VCaP (cell line): ENCODE data around the gene SSX4B.
"Not testable (repeated sequence)": the region's sequence is repeated elsewhere in the genome, so short reads cannot be mapped to it uniquely, and the experiment has no call there.

Experiments used
- H3K27ac ChIP-seq: fragments of 450-650 bp; 2 replicates; pipeline ENCODE4 v1.5.1; 2017
- TF ChIP-seq, protein P1 (sequence below): fragments of 450-650 bp; conservative IDR thresholded peaks from 2 replicates; pipeline ENCODE4 v1.5.1; 2017; ENCODE audit warnings: mild to moderate bottlenecking, moderate library complexity

SSX4B gene, protein sequence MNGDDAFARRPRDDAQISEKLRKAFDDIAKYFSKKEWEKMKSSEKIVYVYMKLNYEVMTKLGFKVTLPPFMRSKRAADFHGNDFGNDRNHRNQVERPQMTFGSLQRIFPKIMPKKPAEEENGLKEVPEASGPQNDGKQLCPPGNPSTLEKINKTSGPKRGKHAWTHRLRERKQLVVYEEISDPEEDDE

DNA sequence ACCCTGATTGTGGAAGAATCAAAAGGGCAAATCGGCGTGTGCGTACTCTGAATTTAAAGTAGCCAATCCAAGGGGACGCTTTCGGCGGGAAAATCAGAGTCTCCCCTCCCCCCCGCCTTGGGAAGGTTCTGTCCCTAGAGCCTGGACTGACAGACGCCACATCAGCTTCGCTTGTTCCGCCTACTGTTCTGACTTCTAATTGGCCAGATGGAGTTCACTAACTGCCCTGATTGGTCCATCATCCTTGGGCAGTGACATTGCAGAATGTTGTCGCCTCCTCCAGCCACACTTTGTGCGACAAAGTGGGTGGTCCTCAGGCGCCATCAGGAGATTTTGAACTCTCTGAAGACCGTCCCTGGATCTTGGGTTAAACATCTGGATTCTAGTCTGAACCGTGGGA, at the start of gene SSX4B:
Gene SSX4B, minus strand, starts transcription at position 101 of the 400 bp plus-strand sequence. CDS start 588 bp downstream, outside the sequence.
- not testable (repeated sequence) for H3K27ac ChIP-seq

DNA sequence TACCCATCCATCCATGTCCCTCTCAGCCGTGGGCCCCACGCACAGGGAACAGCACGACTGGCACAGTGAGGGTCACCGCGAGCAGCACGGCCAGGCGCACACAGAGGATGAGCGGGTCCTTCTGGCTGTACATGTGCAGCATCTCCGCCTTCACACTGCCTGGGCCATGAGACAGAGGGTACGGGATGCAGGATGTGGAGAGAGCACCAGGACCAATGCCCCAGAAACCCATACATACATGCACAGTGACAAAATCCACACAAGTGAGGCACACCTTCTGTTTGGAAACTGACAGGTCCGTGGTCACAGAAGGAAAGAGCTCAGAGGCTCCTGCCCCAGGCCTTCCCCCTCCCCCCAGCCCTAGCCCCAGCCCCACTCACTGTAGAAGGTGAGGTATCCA, 48.8 kb upstream of the SSX4B start:
- TF ChIP-seq, protein P1, sequence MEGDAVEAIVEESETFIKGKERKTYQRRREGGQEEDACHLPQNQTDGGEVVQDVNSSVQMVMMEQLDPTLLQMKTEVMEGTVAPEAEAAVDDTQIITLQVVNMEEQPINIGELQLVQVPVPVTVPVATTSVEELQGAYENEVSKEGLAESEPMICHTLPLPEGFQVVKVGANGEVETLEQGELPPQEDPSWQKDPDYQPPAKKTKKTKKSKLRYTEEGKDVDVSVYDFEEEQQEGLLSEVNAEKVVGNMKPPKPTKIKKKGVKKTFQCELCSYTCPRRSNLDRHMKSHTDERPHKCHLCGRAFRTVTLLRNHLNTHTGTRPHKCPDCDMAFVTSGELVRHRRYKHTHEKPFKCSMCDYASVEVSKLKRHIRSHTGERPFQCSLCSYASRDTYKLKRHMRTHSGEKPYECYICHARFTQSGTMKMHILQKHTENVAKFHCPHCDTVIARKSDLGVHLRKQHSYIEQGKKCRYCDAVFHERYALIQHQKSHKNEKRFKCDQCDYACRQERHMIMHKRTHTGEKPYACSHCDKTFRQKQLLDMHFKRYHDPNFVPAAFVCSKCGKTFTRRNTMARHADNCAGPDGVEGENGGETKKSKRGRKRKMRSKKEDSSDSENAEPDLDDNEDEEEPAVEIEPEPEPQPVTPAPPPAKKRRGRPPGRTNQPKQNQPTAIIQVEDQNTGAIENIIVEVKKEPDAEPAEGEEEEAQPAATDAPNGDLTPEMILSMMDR, result no peak
- H3K27ac ChIP-seq, result no peak overlapping the region

DNA sequence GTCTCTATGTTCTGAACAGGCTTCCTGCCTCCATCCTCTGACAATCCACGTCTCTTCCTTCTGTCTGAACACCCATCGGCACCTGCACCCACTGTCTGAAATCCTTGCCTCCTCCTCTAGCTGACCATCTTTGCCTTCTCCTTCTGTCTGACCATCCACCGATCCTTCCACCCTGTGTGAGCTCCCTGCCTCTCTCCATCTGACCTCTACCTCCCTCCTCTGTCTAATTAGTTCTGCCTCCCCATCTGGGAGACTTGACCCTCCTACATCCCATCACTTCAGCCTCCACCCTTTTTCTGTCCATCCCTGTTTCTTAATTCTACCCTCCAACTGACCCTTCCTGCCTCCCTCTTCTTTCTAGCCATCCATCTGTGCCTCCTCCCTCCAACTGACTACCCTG, 48.3 kb upstream of the SSX4B start:
- TF ChIP-seq, protein P1, result no peak
- H3K27ac ChIP-seq, result no peak overlapping the region

DNA sequence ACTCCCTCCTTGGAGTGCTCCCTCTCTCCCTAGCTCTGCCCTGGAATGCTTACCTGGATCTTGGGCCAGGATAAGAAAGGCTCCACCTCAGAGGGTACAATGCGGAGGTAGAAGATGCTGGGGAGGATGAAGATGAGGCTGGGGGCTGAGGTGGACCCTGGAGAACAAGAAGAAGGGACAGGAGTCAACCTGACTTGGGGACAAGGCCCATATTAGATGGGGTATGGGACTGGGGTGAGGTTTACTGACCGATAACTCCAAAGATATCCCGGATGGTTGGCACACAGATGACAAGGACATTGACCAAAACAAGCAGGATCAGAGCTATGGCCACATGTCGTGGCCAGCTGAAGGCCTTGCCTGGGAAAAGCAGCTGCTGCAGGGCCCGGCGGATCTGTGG, 47.7 kb upstream of the SSX4B start:
- TF ChIP-seq, protein P1, result no peak
- no peak overlapping the region for H3K27ac ChIP-seq

DNA sequence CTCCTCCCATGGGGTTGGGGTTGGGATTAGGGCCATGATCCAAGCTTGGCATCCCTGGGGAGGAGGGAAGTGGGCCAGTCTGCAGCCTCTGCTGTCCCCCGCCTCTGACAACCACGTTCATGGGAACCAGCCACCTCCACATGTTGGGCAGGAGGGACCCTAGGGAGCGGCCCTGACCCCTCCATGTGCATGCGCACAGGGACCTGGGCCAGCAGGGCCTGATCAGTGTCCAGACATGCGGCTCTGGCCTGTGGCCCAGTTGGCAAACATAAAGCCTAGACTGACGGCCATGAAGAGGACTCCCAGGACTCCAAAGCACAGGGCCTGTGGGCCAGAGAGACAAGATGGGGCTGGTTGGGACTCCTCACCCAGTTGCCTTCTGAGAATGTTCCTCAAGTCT, 47.0 kb upstream of the SSX4B start:
- no peak overlapping the region for H3K27ac ChIP-seq
- TF ChIP-seq, protein P1, result no peak

DNA sequence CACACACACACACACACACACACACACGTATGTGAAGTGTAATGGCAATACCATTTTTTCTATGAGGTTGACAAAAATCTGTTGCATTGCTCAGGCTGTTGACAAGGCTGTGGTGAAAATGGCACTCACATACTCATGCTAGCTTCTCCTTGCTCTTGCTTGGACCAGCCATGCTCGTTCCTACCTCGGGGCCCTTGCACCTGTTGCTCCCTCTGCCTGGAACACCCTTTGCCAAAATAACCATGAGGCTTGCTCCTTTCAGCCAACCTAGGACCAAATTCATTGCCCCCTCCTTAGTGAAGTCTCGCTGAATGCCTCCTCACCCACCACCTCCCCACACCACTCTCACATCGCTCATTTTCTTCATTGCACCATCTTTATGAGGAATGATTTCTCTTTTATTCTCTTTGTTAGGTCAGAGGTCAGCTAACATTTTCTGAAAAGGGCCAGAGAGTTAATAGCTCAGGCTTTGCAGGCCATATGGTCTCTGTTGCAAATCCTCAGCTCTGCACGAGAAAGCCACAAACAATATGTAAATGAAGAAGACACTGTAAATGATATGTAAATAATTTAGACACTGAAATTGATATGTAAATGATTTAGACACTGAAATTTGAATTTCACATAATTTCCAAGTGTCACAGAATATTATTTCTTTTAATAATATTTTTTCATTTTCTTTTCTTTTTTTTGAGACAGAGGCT, 45.0 kb upstream of the SSX4B start:
- no peak overlapping the region for H3K27ac ChIP-seq
- TF ChIP-seq, protein P1, result no peak

DNA sequence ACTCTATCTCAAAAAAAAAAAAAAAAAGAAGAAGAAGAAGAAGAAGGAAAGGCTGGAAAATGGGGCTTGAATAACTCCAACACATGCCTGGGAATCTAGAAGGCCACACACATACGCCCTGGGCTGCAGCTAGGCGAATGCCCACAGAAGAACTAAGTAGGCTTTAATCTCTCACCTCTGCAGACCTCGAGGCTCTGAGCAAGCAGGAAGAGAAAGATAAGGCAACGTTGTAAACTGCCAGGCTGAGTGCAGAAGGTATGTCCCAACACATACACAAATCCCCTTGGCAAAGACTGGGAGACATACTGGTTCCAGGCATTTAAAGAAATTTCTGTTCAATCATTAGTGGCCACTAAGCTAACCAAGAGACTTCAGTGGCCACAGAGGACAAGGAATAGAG, 39.9 kb upstream of the SSX4B start:
- H3K27ac ChIP-seq, result no peak overlapping the region
- TF ChIP-seq, protein P1, result no peak

DNA sequence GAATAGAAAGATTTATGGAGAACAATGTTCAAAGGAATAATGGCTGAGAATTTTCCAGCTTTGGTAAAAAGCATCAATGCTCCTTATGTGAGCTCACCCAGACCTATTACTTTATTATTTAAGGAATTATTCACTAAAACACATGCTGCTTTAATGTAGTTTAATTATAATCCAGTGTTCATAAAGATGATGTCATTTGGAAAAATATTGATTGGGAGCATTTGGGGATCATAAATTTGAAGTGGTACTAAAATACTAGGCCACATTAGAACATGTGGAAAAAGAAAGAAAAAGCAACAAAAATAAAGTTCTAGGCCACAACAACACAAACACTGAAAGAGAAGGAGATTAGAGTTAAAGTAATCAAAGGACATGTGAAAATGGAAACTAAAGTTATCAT, 38.3 kb upstream of the SSX4B start:
- TF ChIP-seq, protein P1, result no peak
- H3K27ac ChIP-seq, result no peak overlapping the region

DNA sequence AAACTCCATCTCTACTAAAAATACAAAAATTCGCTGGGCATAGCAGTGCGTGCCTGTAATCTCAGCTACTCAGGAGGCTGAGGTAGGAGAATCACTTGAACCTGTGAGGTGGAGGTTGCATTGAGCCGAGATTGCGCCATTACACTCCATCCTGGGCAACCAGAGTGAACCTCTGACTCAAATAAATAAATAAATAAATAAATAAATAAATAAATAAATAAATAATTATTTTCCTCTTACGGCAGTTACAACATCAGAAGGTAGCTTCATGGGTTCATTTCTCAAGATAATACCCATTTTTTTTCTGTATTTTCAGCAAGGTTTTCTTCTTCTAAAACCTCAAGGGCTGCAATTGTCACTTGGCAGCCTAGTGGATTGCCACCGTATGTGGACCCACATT, 35.4 kb upstream of the SSX4B start:
- H3K27ac ChIP-seq, result not testable (repeated sequence)

DNA sequence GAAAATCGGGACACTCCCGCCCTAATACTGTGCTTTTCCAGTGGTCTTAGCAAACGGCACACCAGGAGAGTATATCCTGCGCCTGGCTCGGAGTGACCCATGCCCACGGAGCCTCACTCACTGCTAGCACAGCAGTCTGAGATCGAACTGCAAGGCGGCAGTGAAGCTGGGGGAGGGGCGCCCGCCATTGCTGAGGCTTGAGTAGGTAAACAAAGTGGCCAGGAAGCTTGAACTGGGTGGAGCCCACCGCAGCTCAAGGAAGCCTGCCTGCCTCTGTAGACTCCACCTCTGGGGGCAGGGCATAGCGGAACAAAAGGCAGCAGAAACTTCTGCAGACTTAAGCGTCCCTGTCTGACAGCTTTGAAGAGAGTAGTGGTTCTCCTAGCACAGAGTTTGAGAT, 22.0 kb upstream of the SSX4B start:
- not testable (repeated sequence) for H3K27ac ChIP-seq

DNA sequence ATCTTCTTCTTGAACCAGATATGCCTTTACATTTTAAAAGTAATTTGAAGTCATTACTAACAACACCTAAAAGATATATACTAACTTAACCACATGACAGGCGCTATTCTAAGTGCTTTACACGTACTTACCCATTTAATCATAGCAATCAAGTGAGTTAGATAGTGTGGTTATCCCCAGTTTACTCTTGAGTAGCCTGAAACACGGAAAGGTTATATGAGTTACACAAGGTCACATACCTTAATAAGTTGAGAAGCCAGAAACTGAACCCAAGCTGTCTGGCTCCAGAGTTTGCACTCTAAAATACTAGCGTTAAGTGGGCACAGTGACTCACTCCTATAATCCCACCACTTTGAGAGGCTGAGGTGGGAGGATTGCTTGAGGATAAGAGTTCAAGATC, 18.4 kb upstream of the SSX4B start:
- H3K27ac ChIP-seq, result not testable (repeated sequence)

DNA sequence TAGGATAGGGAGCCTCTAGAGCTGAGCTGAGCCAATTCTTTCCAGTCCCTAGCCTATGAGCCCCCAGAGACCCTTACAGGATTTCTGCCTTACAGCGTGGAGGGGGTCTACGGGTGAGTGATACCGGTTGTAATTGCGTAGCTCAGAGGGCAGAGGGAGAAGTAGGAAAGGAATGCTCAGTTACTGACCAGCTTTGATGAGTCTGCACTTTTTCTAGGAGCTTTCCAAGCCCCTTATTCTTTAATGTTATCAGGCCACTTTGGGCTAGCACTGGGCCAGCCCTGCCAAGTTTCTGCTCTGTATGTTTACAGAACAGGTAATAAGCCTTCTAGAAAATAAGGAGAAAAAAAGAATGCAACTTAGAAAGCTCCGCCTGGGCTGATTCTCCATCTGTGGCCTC, 17.8 kb upstream of the SSX4B start:
- not testable (repeated sequence) for H3K27ac ChIP-seq
